Nephron progenitor cell (in vitro differentiated cells): ENCODE data around the gene RIPOR3.

ENCODE experiments used
- DNase-seq: peaks from one replicate; pipeline ENCODE4 v3.0.0; 2021
- H3K27ac Mint-ChIP-seq: 2 replicates; pipeline ENCODE4 v1.8.0; 2021; ENCODE audit warnings: mild to moderate bottlenecking, moderate library complexity, mixed read lengths
- H3K27me3 Mint-ChIP-seq: 2 replicates; pipeline ENCODE4 v1.8.0; 2021; ENCODE audit warnings: mild to moderate bottlenecking, low read depth, mixed read lengths; ENCODE audit not compliant: poor library complexity
- H3K36me3 Mint-ChIP-seq: 2 replicates; pipeline ENCODE4 v1.8.0; 2021; ENCODE audit warnings: low read depth, mixed read lengths
- H3K4me1 Mint-ChIP-seq: 2 replicates; pipeline ENCODE4 v1.8.0; 2021; ENCODE audit warnings: mixed read lengths
- H3K4me3 Mint-ChIP-seq: 2 replicates; pipeline ENCODE4 v1.8.0; 2021; ENCODE audit warnings: mild to moderate bottlenecking, moderate library complexity, mixed read lengths
- H3K9me3 Mint-ChIP-seq: 2 replicates; pipeline ENCODE4 v1.8.0; 2021; ENCODE audit warnings: mild to moderate bottlenecking, moderate library complexity, mixed read lengths
- CTCF ChIP-seq: fragments of 200-600 bp; sonication (generic); IDR thresholded peaks from 2 replicates; pipeline ENCODE4 v1.5.0; 2021; ENCODE audit warnings: antibody characterized with exemption

Gene RIPOR3

GRCh38 chr20:50538276-50538675 lies 153.1 kb downstream of the RIPOR3 start:
- Mint-ChIP-seq H3K27ac (no peak overlapping the region), H3K27me3 (peaks cover 3% of the 10 kb centered on the region), H3K4me1 (peaks cover 49% of the 10 kb centered on the region), H3K9me3 (peaks cover 4% of the 10 kb centered on the region), H3K4me3 (no peak overlapping the region), H3K36me3 (peaks cover 50% of the 10 kb centered on the region)
- no peak for TF ChIP-seq CTCF
- DNase-seq, result no peak

- H3K36me3 Mint-ChIP-seq, result peaks cover 49% of the 10 kb centered on the region
- no peak overlapping the region for H3K27ac Mint-ChIP-seq
- H3K4me3 Mint-ChIP-seq, result no peak overlapping the region
- no peak for TF ChIP-seq CTCF
- no peak for DNase-seq
- peaks cover 53% of the 10 kb centered on the region for H3K4me1 Mint-ChIP-seq
- H3K9me3 Mint-ChIP-seq, result peaks cover 4% of the 10 kb centered on the region
- peaks cover 3% of the 10 kb centered on the region for H3K27me3 Mint-ChIP-seq
These were observed 153.7 kb downstream of the RIPOR3 start for GRCh38 chr20:50537546-50538201.

GRCh38 chr20:50536333-50536732 lies 155.0 kb downstream of the RIPOR3 start:
- Mint-ChIP-seq H3K36me3 (peaks cover 45% of the 10 kb centered on the region), H3K4me1 (peaks cover 56% of the 10 kb centered on the region)
- no peak for DNase-seq

More at GRCh38 chr20:50536333-50536732, 155.0 kb downstream of the RIPOR3 start:
- Mint-ChIP-seq H3K27me3 (peaks cover 3% of the 10 kb centered on the region), H3K27ac (no peak overlapping the region), H3K9me3 (peaks cover 4% of the 10 kb centered on the region), H3K4me3 (no peak overlapping the region)
- TF ChIP-seq CTCF, result no peak
